CD4-positive, alpha-beta T cell treated with Interleukin-6 at 100 ng/mL for 8 hours (primary cell): ENCODE data around the gene ENGASE.
"Not testable (repeated sequence)": the region's sequence is repeated elsewhere in the genome, so short reads cannot be mapped to it uniquely, and the experiment has no call there.

ENCODE experiments used
- DNase-seq: peaks from one replicate; pipeline ENCODE4 v3.0.0-alpha.2; 2020; ENCODE audit warnings: mixed read lengths, low spot score

Gene ENGASE, protein sequence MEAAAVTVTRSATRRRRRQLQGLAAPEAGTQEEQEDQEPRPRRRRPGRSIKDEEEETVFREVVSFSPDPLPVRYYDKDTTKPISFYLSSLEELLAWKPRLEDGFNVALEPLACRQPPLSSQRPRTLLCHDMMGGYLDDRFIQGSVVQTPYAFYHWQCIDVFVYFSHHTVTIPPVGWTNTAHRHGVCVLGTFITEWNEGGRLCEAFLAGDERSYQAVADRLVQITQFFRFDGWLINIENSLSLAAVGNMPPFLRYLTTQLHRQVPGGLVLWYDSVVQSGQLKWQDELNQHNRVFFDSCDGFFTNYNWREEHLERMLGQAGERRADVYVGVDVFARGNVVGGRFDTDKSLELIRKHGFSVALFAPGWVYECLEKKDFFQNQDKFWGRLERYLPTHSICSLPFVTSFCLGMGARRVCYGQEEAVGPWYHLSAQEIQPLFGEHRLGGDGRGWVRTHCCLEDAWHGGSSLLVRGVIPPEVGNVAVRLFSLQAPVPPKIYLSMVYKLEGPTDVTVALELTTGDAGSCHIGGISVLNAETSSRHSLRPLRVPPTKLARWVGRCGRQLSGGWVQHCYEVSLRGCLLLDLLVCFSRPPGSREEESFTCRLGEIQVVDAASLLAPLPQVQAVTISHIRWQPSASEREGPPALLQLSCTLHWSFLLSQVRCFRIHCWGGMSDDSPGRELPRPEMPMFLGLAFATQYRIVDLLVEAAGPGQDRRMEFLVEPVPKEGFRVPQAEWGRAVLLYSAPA

DNA sequence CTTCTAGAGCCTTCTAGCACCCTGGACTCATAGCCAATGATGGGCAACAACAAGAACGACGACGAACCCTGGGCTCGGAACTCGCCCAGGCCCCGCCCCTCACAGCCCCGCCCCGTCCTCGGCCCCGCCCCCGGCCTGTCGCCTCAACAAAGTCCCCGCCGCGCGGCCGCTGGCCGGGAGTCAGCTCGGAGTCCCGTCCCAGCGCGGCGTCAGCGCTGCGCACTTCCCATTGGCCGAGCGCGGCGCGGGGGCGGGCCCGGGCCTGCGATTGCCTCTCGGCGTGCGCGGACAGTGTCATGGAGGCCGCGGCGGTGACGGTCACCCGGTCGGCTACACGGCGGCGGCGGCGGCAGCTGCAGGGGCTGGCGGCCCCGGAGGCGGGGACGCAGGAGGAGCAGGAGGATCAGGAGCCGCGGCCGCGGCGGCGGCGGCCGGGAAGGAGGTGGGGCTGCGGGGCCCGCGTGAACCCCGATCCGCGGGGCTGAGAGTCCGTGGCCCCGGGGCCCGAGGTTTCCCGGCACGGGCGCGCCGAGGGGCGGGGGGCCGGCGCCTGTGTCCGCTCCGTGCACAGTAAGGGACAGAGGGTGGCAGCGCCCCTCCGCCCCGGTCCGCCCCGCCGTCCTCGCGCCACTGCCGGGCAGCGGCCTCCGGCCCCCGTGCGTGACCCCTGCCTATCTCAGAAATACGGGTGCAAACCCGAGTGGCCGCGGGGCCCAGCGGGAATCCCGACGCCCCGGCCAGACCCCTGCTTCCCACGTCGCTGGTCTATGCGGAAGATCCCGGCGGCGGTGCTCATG lies at the start of gene ENGASE:
TSS of gene ENGASE (plus strand) at position 176 of the 797 bp plus-strand sequence. CDS start at position 297, 121 bp downstream.
- peak; percentile 93 for DNase-seq

DNA sequence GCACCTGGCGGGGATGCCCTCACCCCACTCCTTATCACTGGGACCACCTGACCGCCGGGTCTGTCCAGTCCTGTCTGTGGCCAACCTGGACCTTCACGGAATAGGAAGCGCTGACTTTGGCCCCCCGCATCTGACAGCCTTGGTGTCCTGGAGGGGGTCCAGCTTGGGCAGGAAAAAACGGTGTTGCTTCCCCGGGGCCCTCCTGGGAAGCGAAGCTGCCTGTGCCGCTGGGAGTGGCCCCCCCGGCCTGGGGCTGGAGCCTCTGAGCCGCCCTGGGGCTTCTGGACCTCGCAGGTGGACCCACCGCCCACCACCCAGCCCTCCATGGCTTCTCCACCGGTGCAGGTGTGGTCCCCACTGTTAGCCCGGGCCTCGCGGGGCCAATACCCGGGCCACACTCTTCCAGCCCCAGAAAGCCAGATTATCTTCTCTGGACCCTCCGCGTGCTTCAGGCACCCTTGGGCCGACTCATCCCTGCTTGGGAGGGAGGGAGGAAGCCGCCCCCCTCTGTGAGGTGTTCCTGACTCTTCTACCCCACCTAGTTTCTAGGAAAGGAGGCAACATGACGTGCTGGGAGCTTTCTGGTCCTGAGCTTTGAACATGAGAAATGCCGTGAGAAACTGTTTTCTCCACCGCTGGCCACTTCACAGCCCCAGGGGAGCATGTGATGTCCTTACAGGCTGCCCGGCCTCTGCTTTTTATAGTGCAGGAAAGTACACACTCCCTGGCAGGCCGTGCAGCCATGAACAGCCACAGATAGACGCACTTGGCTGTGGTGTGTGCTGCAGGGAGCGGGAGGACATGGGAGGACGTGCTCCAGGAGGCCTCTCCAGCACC lies 49.5 kb upstream of the ENGASE start:
- no peak for DNase-seq

DNA sequence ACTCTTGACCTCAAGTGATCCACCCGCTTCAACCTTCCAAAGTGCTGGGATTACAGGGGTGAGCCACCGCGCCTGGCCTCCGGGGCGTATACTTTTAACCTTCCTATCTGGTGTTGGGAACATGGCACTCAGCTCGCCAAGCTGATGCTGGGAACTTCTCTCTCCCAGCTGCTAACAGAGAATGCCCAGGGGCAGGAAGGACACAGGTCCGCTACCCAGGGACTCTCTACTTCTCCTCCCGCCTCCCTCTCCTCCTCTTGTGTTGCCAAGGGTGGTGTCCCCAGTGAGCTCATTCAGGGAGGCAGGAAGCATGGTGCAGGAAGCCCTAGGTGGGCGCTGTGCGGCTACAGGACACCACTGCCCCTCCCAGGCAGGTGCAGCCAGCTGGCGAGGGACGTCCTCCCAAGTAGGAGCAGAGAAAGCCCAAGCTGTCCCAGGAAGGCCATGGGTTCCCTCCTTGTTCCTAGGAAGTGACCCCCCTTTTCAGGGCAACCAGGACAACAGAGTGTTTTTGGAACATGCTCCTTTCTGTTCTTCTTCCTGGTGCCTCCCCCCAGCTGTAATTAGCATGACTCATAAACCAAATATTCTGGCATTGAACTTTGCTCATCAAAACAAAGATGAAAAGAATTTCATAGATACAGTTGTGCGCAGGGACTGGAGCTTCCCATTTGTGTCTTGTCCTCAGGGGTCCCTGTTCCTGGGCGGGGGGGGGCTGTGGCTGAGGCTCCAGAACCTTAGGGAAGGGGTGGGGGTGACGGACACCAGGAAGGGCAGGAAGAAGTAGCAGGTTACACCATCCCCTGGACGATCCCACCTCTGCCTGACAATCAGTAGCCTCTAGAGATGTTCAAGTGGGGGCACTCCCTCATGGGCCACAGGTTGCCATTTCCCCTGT lies 48.0 kb upstream of the ENGASE start:
- DNase-seq, result no peak

DNA sequence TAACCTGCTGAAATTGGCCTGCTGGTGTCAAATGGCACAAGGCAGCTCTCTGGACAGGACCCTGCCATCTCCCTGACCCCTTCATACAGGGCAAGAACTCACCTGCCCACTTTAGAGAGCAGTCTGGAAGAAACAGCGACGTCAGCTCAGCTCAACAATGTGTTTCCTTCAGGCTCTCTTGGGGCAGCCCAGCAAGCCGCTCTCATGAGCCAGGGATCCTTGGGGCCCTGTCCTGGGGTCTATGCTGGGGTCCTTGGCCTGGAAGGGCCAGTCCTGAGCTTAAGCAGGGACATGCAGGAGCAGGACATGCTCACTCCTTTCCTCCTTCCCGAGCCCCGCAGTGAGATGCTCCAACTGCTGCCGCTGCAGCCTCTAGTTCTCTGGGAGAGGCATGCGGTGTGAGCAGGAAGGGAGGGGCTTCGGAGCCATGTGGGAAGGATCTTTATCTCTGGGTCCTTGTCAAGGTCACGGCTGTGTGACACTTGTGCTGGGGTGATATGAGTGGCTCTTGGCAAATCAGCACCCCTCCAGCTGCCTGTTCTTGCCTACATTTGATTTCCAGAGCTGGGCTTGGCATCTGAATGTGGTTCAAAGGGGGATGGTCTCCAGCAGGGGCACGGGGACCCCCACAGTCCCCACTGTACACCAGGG lies 47.2 kb upstream of the ENGASE start:
- no peak for DNase-seq

DNA sequence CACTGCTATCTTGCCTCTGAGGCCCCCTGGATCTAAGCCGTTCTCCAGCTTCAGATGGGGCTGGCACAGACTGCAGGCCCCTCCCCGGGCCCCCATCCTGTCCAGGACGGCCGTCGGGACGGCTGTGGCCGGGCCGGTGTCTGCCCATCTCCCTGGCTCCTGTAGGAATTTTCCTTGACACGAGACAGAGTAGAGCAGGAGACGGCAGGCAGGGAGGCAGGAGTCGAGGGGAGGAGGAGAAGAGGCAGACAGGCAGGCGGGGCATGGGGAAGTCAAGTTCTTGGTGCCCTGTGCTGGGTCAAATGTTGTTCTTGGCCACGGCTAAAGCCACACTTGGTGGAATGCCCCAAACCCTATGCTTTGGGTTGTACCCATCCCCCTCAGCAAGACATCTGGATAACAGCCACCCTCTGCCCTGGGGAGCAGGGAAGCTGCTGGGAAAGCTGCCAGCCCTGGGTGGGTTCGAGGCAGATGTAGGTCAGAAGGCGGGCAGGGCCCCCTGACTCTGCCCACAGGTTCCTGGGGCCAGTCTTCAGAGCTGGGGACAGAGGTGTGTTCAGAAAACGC lies 46.6 kb upstream of the ENGASE start:
- DNase-seq, result no peak

DNA sequence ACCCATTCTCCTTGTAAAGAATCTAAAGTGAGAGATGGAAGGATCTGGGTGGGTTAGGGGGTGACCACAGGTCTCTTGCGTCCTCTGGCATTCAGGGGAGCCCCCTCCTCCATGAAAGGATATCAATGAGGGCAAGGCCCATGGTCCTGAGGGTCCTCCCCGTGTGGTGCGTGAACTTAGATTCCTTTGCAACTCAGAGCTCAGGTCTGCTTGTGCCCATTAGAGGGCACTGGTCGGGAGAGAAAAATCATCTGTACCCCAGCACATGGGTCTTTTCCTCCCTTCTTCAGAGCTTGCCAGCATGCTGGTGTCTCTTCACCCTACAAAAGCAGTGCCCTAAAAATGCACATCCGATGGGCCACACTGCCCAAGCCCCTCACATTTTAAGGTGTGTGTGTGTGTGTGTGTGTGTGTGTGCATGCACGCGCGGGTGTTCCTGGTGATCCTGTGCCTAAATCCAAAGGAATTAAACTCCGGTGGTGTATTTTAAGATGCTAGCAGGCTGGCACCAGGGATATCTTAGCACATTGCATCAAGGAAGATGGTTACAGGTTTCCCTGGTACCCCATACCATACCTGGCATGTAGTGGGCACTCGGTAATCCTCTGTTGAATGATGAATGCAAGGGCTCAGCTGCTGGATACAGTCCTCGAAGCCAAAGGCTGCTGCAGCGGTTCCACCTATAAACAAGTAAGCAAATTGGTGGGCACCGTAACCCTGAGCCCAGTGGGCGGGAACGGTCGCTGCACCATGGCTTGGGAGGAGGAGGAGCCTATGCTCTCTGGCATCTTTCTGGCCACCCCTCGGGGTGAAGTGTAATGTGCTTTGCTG lies 45.9 kb upstream of the ENGASE start:
- DNase-seq, result no peak

DNA sequence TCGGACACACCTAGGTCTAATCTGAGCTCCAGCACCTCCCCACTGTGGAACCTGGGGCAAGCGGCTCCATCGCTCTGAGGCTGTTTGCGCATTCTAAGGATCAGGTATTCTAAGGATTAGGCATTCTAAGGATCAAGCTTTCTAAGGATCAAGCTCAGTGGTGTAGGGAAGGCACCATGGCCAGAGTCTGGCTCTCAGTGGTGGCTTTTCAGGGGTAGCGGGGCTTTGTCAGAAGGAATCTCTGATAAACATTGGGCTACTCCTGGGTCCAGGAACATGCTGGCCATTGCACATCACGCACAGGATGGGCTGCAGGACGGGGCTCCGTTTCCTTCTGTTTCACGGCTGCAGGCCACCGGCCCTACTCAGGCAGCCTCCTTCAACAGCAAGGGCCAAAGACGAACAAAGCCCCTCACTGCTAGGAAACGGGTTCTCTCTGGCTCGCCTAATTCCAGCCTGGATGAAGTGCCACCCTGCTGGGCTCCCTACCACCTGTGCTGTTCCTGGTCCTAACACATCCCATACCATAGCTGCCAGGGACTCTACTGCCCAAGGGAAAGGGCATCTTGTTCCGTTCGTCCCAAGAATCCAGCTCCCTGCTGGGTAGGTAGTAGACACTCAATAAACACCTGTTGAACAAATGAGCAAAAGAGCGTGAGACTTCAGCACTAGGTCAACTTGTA lies 45.2 kb upstream of the ENGASE start:
- DNase-seq, result no peak

DNA sequence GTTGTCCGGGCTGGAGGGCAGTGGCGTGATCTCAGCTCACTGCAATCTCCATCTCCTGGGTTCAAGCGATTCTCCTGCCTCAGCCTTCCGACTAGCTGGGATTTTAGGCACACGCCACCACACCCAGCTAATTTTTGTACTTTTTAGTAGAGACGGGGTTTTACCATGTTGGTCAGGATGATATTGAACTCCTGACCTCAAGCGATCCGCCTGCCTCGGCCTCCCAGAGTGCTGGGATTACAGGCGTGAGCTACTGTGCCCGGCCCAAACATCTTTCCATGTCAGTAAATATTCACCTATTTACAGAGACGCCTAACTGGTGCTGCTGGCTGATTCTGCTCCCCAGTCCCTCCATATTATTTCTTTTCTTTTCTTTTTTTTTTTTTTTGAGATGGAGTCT lies 44.0 kb upstream of the ENGASE start:
- DNase-seq, result not testable (repeated sequence)

DNA sequence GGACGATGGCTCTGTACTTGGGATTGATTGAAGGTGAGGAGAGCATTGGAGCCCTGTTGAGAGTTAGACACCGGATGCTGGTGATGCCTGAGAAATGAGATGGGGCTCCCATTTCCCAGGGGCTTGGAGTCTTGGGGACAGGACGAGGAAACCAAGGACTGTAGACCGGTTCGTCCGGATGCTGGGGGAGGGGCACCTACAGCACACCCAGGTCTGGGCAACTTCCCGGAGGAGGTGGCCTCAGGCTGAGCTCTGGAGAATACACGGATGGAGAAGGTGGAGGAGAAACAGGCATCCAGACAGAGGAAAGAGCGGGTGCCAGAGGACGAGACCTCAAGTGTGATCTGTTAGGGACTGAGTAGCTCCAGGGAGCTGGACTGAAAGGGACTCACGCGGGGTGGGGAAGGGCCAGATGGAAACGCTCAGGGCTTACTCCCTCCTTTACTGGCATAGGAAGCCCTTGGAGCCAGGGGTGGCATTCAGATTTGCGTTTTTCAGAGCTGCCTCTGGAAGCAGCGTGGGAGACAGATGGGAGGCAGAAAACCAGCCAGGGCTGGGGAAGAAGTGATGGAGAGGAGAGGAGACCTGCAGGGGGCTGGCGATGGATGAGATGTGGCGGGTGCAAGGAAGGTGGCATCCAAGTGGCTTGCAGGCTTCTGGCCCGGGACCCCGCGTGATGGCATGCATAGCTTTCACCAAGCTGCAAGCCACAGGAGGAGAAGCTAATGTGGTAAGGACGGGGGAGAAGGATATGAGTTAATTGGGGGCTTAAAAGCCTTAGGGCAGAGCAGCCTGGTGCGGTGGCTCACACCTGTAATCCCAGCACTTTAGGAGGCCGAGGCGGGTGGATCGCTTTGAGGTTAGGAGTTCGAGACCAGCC lies 42.4 kb upstream of the ENGASE start:
- no peak for DNase-seq

DNA sequence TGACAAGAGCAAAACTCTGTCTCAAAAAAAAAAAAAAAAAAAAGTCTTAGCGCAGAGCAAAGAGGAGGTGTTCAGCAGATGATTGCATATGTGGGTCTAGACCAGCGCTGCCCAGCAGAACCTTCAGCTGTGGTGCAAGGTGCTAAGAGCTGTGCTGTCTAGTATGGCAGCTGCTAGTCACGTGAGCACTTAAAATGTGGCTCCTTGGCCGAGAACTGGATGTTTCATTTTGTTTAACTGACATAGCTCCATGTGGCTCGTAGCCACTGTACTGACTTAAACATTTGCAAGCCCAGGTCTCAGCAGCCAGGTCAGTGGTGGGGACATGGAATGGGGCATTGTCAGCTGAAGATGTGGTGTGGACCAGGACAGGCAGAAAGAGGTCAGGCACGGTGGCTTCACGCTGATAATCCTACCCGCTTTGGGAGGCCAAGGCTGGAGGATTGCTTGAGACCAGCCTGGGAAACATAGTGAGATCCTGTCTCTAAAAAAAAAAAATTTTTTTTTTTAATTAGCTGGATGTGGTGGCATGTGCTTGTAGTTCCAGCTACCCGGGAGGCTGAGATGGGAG lies 41.5 kb upstream of the ENGASE start:
- DNase-seq, result no peak

DNA sequence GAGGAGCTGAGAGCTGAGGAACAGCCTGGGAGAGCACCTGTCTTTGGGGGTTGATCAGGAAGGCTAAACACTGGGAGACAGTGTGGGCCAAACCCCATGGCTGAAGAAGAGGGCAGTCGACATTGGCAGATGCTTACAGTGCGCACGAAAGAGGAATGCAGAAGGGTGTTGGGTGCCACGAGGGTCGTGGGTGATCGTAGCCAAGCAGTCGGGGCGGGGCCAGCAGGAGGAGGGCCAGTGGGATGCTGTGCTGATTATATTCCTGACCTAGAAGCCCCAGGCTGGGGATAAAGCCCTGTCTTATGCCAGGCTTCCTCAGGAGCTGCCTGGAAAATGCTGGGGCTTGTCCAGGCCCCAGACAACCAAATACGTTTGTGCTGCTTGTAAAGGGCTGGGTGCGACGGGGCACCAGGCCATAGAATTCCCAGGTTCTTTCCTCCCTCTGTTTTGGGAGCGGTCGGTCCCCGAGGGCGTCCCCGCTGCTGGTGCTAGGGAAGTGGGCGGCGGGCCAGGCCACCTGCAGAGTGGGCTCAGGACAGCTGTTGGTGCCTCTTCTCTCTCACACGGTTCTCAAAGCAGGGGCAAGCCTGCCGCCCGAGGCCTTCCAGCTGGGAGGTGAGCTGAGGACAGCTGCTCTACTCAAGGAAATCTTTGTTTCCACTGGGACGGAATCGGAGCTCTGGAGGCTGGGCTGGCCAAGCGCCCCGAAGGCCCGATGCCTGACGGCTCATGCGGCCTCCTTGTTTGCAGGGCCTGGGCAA lies 40.7 kb upstream of the ENGASE start:
- DNase-seq, result no peak

DNA sequence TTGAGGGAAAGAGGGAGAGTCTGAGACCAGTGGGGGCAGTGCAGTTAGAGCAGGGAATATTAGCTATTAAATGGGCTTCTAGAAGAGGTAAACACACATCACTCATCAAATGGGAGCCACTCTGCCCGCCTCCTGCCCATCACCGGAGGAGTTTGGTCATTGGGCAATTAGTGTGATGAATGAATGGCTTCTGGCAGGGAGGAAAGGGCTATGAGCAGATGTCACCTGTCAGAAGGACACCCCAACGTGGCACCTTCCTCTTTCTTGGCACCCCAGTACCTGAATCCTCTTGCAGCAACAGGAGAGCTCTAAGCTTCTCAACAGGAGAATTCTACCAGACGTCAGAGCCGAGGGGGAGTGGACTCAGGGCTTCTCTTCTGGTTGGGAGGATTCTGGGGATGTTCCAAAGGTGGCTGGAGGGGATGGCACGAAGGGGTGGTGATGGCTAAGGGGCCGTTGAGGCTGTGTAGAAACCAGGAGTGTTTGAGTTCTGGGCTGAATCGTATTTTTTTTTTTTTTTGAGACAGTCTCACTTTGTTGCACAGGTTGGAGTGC lies 39.6 kb upstream of the ENGASE start:
- DNase-seq, result no peak

DNA sequence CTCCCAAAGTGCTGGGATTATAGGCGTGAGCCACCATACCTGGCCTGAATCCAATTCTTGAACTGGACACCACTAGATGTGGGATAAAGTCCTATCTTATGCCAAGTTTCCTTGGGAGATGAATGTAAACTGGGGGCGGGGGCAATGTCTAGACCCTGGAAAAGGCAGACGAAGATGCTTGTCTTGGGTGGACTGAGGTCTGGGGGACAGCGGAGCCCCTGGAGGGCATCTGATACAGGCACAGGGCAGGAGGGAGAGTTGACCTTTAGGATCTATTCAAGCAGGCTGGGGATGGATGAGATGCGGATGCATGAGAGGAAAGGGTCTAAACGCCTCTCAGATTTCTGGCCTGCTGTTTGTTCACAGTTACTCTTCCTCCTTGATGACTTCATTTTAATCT lies 38.9 kb upstream of the ENGASE start:
- DNase-seq, result no peak

DNA sequence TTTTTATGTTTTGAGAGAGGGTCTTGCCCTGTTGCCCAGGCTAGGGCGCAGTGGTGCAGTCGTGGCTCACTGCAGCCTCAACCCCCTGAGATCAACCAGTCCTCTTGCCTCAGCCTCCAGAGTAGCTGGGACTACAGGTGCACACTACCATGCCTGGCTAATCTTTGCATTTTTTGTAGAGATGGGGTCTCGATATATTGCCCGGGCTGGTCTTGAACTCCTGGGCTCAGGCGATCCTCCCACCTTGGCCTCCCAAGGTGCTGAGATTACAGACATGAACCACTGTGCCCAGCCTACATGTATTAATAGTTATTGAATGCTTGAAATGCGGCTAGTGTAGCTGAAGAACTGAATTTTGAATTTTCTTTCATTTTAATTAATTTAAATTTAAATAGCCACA lies 38.4 kb upstream of the ENGASE start:
- no peak for DNase-seq

DNA sequence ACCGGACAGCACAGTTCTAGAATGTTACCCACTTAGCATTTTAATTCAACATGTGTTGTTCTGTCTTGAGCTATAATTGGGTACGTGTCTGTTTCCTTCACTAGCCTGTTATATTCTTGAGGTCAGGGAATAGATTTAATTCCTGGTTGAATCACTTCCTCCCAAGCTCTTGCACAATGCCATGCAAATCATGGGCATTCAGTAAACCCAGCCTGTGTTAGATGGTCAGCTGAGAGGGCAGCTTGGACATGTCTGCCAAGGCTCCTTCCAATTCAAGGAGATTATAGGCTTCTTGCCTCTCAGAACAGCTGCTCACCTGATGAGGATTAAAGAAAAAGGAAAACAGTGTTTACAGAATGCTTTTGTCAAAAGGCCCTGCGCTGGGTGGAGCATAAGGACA lies 38.0 kb upstream of the ENGASE start:
- no peak for DNase-seq
